Thyroid gland (tissue), 4 donors: ENCODE measurements around the gene MAPT. TPM values are rescaled to one million over a fixed set of nuclear protein-coding genes. Genes with fewer than 3 reads are reported as not detected.

Experiments
- DNase-seq, 2 donors: peaks; one replicate each; pipeline ENCODE4 v3.0.0-alpha.2; 2019
- H3K27ac ChIP-seq, 3 donors: fragments of 200-600 bp; sonication (generic); 1 replicate in 2 of 3; 2 replicates in 1 of 3; pipeline ENCODE4 v1.5.1; 2016 to 2019; ENCODE audit warnings: mild to moderate bottlenecking in 1 of 3, moderate library complexity in 1 of 3
- H3K27me3 ChIP-seq: fragments of 200-600 bp; sonication (generic); one replicate; pipeline ENCODE4 v1.5.1; 2019
- H3K36me3 ChIP-seq, 2 donors: fragments of 200-600 bp; sonication (generic); one replicate each; pipeline ENCODE4 v1.5.1; 2016 to 2019
- H3K4me1 ChIP-seq, 2 donors: fragments of 200-600 bp; sonication (generic); one replicate each; pipeline ENCODE4 v1.5.1; 2017 to 2019
- H3K4me3 ChIP-seq, 3 donors: fragments of 200-600 bp; sonication (generic); replicated peaks in 1 of 3; 1 replicate in 2 of 3; 2 replicates in 1 of 3; pipeline ENCODE4 v1.5.1; 2016; ENCODE audit warnings: mild to moderate bottlenecking in 1 of 3
- H3K9me3 ChIP-seq: fragments of 200-600 bp; sonication (generic); one replicate; pipeline ENCODE4 v1.5.1; 2017
- POLR2A ChIP-seq, 2 donors: fragments of 450-650 bp; IDR thresholded peaks; one replicate each; pipeline ENCODE4 v1.6.1; 2017; ENCODE audit warnings: antibody characterized with exemption in 2 of 2, mild to moderate bottlenecking in 2 of 2, moderate library complexity in 1 of 2
- WGBS, 2 donors: methylation state at CpG; one replicate each; pipeline ENCODE4 v1.1.5; 2017; 5-methylcytosine and 5-hydroxymethylcytosine counted together
- intact Hi-C: fragments of 100-400 bp; cut with DNase I; formaldehyde crosslinking; loops from one replicate; pipeline ENCODE4 v1.15.1; 2023
- total RNA-seq, 4 donors: library from RNA; depleted of rRNA; stranded (reverse); fragments of >200 nt; gene quantifications; one replicate each; pipeline ENCODE4 v1.2.3, GENCODE V29; 2016
- TF ChIP-seq, protein P1 (sequence below), 6 experiments: fragments of 200-600 bp in 3 of 6; fragments of 450-650 bp in 3 of 6; sonication (generic) in 3 of 6; IDR thresholded peaks; one replicate each; pipeline ENCODE4 v1.5.1; 2016 to 2019; ENCODE audit warnings: antibody characterized with exemption in 6 of 6, mild to moderate bottlenecking in 2 of 6, inconsistent platforms in 1 of 6, moderate library complexity in 1 of 6

The MAPT gene
- total RNA-seq, 4 donors from 2014 or later, result 0.54 to 1.8 (median 0.92) TPM

DNA sequence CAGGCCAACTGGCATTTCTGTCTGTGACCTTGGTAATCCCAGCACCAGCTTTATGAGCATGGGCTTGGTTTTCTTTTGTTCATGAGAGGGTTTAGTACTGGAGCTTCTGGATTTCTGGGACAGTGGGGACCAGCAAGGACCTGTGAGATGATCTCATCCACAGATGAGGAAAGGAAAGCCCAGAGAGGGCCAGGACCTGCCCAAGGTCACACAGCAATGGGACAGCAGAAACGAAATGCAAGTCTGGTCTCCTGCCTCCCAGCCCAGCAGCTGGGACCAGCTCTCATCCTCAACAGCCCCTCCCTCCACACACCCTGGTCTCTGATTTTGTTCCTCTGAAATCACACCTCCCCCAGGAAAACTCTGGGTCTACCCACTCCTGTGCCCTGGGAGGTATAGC is 42.5 kb upstream of the MAPT start:
- Histone ChIP-seq H3K36me3 (no peaks in the 10 kb centered on the region), H3K4me3 (no peak overlapping the region), H3K9me3 (no peaks in the 10 kb centered on the region), H3K27me3 (no peaks in the 10 kb centered on the region), H3K27ac (no peak overlapping the region), H3K4me1 (no peaks in the 10 kb centered on the region)
- intact Hi-C loops, result no loop called here
- WGBS, 2 donors, result 86 to 100% methylated on average over 1 of the region's 1 CpG
- TF ChIP-seq POLR2A (IDR thresholded peaks at IDR 0.05), result no peak
- TF ChIP-seq, protein P1, sequence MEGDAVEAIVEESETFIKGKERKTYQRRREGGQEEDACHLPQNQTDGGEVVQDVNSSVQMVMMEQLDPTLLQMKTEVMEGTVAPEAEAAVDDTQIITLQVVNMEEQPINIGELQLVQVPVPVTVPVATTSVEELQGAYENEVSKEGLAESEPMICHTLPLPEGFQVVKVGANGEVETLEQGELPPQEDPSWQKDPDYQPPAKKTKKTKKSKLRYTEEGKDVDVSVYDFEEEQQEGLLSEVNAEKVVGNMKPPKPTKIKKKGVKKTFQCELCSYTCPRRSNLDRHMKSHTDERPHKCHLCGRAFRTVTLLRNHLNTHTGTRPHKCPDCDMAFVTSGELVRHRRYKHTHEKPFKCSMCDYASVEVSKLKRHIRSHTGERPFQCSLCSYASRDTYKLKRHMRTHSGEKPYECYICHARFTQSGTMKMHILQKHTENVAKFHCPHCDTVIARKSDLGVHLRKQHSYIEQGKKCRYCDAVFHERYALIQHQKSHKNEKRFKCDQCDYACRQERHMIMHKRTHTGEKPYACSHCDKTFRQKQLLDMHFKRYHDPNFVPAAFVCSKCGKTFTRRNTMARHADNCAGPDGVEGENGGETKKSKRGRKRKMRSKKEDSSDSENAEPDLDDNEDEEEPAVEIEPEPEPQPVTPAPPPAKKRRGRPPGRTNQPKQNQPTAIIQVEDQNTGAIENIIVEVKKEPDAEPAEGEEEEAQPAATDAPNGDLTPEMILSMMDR (IDR thresholded peaks at IDR 0.05), result no peak
- no peak for DNase-seq

DNA sequence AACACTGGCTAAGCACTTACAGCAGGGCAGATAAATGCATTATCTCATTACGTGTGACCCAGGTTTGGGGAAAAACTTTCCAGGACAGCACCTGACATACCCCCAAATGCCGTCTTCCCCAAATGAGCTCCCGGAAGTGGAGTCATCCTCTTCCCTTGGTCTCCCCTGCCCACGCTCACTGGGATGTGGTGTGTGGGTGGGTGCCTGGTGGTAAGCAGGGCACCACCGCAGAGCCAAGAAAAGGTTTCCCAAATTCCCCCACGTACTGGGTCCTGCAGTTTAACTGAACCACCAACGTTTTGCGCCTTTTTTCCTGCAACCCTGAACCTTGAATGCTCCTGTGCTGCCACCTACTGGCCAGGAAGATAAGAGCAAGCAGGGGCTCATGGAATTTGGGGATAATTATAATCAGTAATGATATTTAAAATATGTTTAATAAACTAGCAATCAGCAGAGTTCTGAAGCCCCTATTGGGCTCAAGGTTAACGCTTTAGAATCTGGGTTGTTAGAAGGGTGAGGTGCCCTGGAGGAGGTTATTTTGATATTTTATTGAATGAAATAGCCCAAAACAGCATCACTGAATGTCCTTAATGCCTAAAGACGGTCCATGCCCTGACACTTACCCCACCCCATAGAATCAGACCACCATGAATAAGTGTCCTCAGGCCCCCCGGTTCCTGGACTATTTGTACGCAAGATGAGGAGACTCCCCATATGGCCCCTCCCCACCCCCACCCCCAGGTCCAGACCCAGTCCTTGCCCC is 41.6 kb upstream of the MAPT start:
- TF ChIP-seq, protein P1 (IDR thresholded peaks at IDR 0.05), result peak; percentile 65 to 93 (median 75)
- TF ChIP-seq POLR2A (IDR thresholded peaks at IDR 0.05), result no peak
- H3K27ac ChIP-seq, result no peak overlapping the region

DNA sequence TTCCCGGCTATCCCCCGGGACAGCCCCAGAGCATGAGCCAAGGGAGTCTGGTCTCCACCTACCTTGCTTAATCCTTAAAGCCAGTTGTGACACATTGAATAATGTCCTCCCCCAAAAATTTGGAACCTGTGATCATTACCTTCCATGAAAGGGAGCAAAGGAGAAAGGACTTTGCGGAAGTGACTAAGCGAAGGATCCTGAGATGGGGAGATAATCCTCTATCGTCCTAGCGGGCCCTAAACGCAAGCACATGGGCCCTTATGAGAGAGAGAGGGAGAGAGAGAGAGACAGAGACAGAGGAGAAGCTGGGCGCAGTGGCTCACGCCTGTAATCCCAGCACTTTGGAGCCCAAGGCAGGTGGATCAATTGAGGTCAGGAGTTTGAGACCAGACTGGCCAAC is 40.1 kb upstream of the MAPT start:
- TF ChIP-seq, protein P1 (IDR thresholded peaks at IDR 0.05), result no peak
- TF ChIP-seq POLR2A (IDR thresholded peaks at IDR 0.05), result no peak
- no peak overlapping the region for H3K4me3 ChIP-seq
- H3K27ac ChIP-seq, result no peak overlapping the region
- no peaks in the 10 kb centered on the region for H3K4me1 ChIP-seq
- intact Hi-C loops, result no loop called here
- 70 to 77% methylated on average over 7 to 9 of the region's 9 CpGs for WGBS, 2 donors
- no peaks in the 10 kb centered on the region for H3K9me3 ChIP-seq
- H3K36me3 ChIP-seq, result no peaks in the 10 kb centered on the region
- DNase-seq, result no peak
- no peaks in the 10 kb centered on the region for H3K27me3 ChIP-seq

More for the DNA sequence above, 41.6 kb upstream of the MAPT start:
- 22 to 24% methylated on average over 12 of the region's 12 CpGs for WGBS, 2 donors
- Histone ChIP-seq H3K4me1 (no peaks in the 10 kb centered on the region), H3K9me3 (no peaks in the 10 kb centered on the region), H3K4me3 (no peak overlapping the region), H3K36me3 (no peaks in the 10 kb centered on the region), H3K27me3 (no peaks in the 10 kb centered on the region)
- peak; percentile 60 to 66 for DNase-seq
- intact Hi-C loops, result no loop called here

DNA sequence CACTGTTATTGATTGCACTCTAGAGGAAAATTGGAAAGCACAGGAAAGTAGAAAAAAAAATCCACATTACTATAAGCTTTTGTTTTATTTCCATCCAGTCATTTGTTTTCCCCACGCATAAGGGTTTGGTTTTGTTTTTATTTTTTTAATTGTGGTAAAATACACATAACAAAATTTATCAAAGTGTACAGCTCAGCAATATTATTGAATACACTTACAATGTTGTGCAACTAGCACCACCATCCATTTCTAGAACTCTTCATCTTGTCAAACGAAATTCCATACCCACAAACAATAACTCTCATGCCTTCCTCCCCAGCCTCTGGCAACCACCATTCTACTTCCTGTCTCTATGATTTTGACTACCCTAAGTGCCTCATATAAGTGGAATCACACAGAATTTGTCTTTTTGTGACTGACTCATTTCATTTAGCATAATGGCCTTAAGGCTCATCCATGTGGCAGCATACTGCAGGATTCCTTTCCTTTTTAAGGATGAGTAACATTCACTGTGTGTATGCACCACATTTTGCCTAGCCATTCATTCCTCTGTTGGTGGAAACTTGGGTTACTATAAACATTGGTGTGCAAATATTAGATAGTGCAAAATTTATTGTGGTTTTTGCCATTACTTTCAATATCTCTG is 38.5 kb upstream of the MAPT start:
- H3K27ac ChIP-seq, result no peak overlapping the region
- intact Hi-C loops, result no loop called here
- H3K27me3 ChIP-seq, result no peaks in the 10 kb centered on the region
- no peaks in the 10 kb centered on the region for H3K4me1 ChIP-seq
- no peaks in the 10 kb centered on the region for H3K36me3 ChIP-seq
- WGBS, 2 donors, result 56 to 77% methylated on average over 2 of the region's 2 CpGs
- H3K9me3 ChIP-seq, result no peaks in the 10 kb centered on the region
- no peak overlapping the region for H3K4me3 ChIP-seq
- TF ChIP-seq, protein P1 (IDR thresholded peaks at IDR 0.05), result no peak
- TF ChIP-seq POLR2A (IDR thresholded peaks at IDR 0.05), result no peak
- no peak for DNase-seq
